ENCODE data around the gene SNX22.

DNA sequence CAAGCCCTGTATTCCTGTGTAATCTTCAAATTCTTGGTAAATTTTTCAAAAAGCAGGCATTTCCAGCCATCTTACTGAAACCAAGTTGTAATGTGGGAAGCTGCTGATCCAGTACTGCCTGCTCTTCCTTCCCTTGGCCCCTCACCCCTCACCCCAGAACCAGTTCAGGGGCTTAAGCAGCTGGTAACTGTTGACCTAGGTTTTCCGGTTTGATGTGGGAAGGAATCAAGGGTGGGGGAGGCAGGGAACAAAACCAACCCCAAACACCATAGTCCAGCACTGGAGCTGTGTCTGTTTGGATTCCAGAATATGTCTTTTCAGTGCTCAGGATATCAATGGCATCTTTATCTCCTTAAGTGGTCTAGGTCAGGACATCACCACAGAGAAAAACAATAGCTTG is 29.1 kb upstream of the SNX22 start:
- no peak for TF ChIP-seq ZNF274 (IDR thresholded peaks at IDR 0.05; ENCODE audit: low read depth, low read length)
- no peak for TF ChIP-seq YY1 (IDR thresholded peaks at IDR 0.05; ENCODE audit: insufficient read depth, insufficient read length)

All from NT2/D1 (cell line).